HepG2 (cell line): ENCODE data around the gene EYA4. TPM values are rescaled to one million over a fixed set of nuclear protein-coding genes. Genes with fewer than 3 reads are reported as not detected.

Experiments
- ATAC-seq: fragments of 200-7000 bp; cut with Tn5 transposase; 3 replicates; pipeline ENCODE4 v1.9.1; 2020; ENCODE audit warnings: mild to moderate bottlenecking, moderate library complexity
- BruUV-seq: library from RNA; stranded (reverse); fragments of 400-500 nt; replicated peaks from 2 replicates; lab custom pipeline; 2021; lab: Mats Ljungman, UMichigan
- CTCF ChIA-PET: fragments of 300-600 bp; formaldehyde crosslinking; extraction: SDS; loops from one replicate; lab custom pipeline; 2021; ENCODE audit warnings: low total read pairs, inconsistent platforms, low intra/inter-chr PET ratio; lab: Yijun Ruan, JAX
- POLR2A ChIA-PET: fragments of 350-600 bp; sonication (Branson Sonifier 250); formaldehyde crosslinking; loops from one replicate; lab custom pipeline; 2020; ENCODE audit warnings: antibody characterized with exemption, inconsistent platforms; lab: Yijun Ruan, JAX
- DNase-seq: peaks from one replicate; pipeline ENCODE4 v3.0.0-alpha.2; 2015; ENCODE audit warnings: low spot score
- FAIRE-seq: peaks from 3 replicates; lab custom pipeline; 2011; peaks lifted over from hg19 to GRCh38; lab: Jason Lieb, UNC
- H2AFZ ChIP-seq: one replicate; pipeline ENCODE4 v1.6.1; 2011; ENCODE audit warnings: low read length, inconsistent platforms
- H3K27ac ChIP-seq: fragments of 300-600 bp; 3 replicates; pipeline ENCODE4 v1.8.0; 2011; ENCODE audit warnings: mixed run types, mild to moderate bottlenecking, mixed read lengths, low read length, inconsistent platforms; ENCODE audit not compliant: insufficient read depth; ENCODE audit errors: extremely low read length
- H3K27me3 ChIP-seq, 2 experiments: fragments of 200-600 bp in 1 of 2; 2 replicates in 1 of 2; 3 replicates in 1 of 2; pipeline versions ENCODE4 v1.6.0 to v1.8.0; 2011; ENCODE audit warnings: low read length in 2 of 2, mild to moderate bottlenecking in 2 of 2, moderate library complexity in 2 of 2, inconsistent platforms in 1 of 2; ENCODE audit not compliant: insufficient read depth in 2 of 2, control insufficient read depth in 1 of 2
- H3K36me3 ChIP-seq, 2 experiments: fragments of 200-600 bp in 1 of 2; replicated peaks in 1 of 2; 2 replicates in 1 of 2; 3 replicates in 1 of 2; pipeline versions ENCODE4 v1.5.1 to v1.8.0; 2011; ENCODE audit warnings: low read length in 2 of 2, inconsistent platforms in 1 of 2; ENCODE audit not compliant: insufficient read depth in 2 of 2, control insufficient read depth in 1 of 2
- H3K4me1 ChIP-seq: 2 replicates; pipeline ENCODE4 v1.5.1; 2012; ENCODE audit warnings: low read length, inconsistent platforms; ENCODE audit not compliant: insufficient read depth
- H3K4me2 ChIP-seq: 2 replicates; pipeline ENCODE4 v1.6.0; 2011; ENCODE audit warnings: low read depth, low read length, inconsistent platforms
- H3K4me3 ChIP-seq, 3 experiments: fragments of 200-600 bp in 1 of 3; sonication (generic), shearing (Covaris generic) in 1 of 3; replicated peaks in 1 of 3; 2 replicates each; pipeline ENCODE4 v1.5.1; 2011 to 2016; ENCODE audit warnings: low read length in 3 of 3, inconsistent platforms in 2 of 3, low read depth in 2 of 3, mild to moderate bottlenecking in 2 of 3, control low read depth in 1 of 3, mixed read lengths in 1 of 3; ENCODE audit not compliant: insufficient read depth in 1 of 3
- H3K79me2 ChIP-seq: one replicate; pipeline ENCODE4 v1.6.1; 2011; ENCODE audit warnings: low read length, inconsistent platforms; ENCODE audit not compliant: insufficient read depth
- H3K9ac ChIP-seq: 2 replicates; pipeline ENCODE4 v1.6.0; 2011; ENCODE audit warnings: mild to moderate bottlenecking, low read depth, low read length, inconsistent platforms; ENCODE audit not compliant: insufficient read depth
- H3K9me3 ChIP-seq: 2 replicates; pipeline ENCODE4 v1.5.1; 2012; ENCODE audit warnings: mild to moderate bottlenecking, low read length
- H4K20me1 ChIP-seq: 2 replicates; pipeline ENCODE4 v1.6.0; 2011; ENCODE audit warnings: inconsistent platforms, mild to moderate bottlenecking, low read length, moderate library complexity; ENCODE audit not compliant: insufficient read depth
- ARNT2 ChIP-seq: sonication (generic); formaldehyde crosslinking; IDR thresholded peaks from 2 replicates; pipeline ENCODE4 v1.8.0; 2022; ENCODE audit warnings: mild to moderate bottlenecking, low read depth, missing genetic modification reagents, moderate library complexity
- CCAR2 ChIP-seq: fragments of 200-400 bp; formaldehyde crosslinking; optimal IDR thresholded peaks from 2 replicates; pipeline ENCODE3; 2018; ENCODE audit warnings: low read depth, mild to moderate bottlenecking, low read length, moderate library complexity
- FOSL2 ChIP-seq: sonication (generic); formaldehyde crosslinking; IDR thresholded peaks from 2 replicates; pipeline ENCODE4 v1.4.0; 2020; ENCODE audit warnings: missing genetic modification reagents
- HMGXB4 ChIP-seq, 2 experiments: sonication (generic) in 1 of 2; formaldehyde crosslinking in 1 of 2; IDR thresholded peaks; 2 replicates each; pipeline versions ENCODE4 v1.4.0 to v1.6.1; 2018 to 2020; ENCODE audit warnings: missing genetic modification reagents in 2 of 2, borderline replicate concordance in 1 of 2, low read depth in 1 of 2, mild to moderate bottlenecking in 1 of 2, missing biosample characterization in 1 of 2
- HOXA7 ChIP-seq: sonication (generic); formaldehyde crosslinking; IDR thresholded peaks from 2 replicates; pipeline ENCODE4 v1.8.1; 2022; ENCODE audit warnings: mild to moderate bottlenecking, missing genetic modification reagents, moderate library complexity
- RELA ChIP-seq: sonication (generic); formaldehyde crosslinking; IDR thresholded peaks from 2 replicates; pipeline ENCODE4 v1.4.0; 2020; ENCODE audit warnings: missing genetic modification reagents
- ZFP90 ChIP-seq: sonication (generic); formaldehyde crosslinking; IDR thresholded peaks from 2 replicates; pipeline ENCODE4 v1.8.0; 2022; ENCODE audit warnings: missing genetic modification reagents, mild to moderate bottlenecking, inconsistent platforms, borderline replicate concordance
- ZNF687 ChIP-seq: sonication (generic); formaldehyde crosslinking; IDR thresholded peaks from 2 replicates; pipeline ENCODE4 v1.5.1; 2020; ENCODE audit warnings: mild to moderate bottlenecking, missing genetic modification reagents, moderate library complexity
- ZNF790 ChIP-seq: sonication (generic); formaldehyde crosslinking; IDR thresholded peaks from 2 replicates; pipeline ENCODE4 v1.8.0; 2022; ENCODE audit warnings: missing genetic modification reagents, mild to moderate bottlenecking, borderline replicate concordance
- WGBS: methylation state at CpG from one replicate; pipeline ENCODE4 v1.1.6; 2017; ENCODE audit warnings: low lambda C conversion rate; 5-methylcytosine and 5-hydroxymethylcytosine counted together
- in situ Hi-C: cut with HindIII; loops from 2 replicates; pipeline ENCODE4 v1.10.0; 2017; ENCODE audit warnings: low pct_unique_long_range_greater_than_20kb; ENCODE audit not compliant: extremely low pct_ligation_motif_present
- intact Hi-C: fragments of 100-400 bp; cut with micrococcal nuclease; formaldehyde crosslinking; loops from one replicate; pipeline ENCODE4 v1.10.0; 2022; ENCODE audit not compliant: unreplicated experiment
- polyA plus RNA-seq, 8 experiments: library from polyadenylated mRNA; depleted of rRNA in 3 of 8; stranded (reverse) in 7 of 8; unstranded in 1 of 8; fragments of >200 nt; fragmentation: Illumina TruSeq in 4 of 8; extraction: Trizol in 4 of 8; gene quantifications; 2 replicates each; pipeline versions ENCODE4 v1.2.1 to v1.2.3, GENCODE V29; 2011 to 2016; ENCODE audit warnings: low read depth in 4 of 8, missing spikeins in 1 of 8, mixed read lengths in 1 of 8; ENCODE audit not compliant: insufficient read depth in 1 of 8
- total RNA-seq, 5 experiments: library from RNA; depleted of rRNA; stranded (reverse); fragments of >200 nt; fragmentation: Illumina TruSeq; extraction: Trizol; gene quantifications; 2 replicates each; pipeline ENCODE4 v1.2.3, GENCODE V29; 2016; ENCODE audit warnings: low read depth in 1 of 5
- TF ChIP-seq, protein P1 (sequence below): sonication (generic); formaldehyde crosslinking; IDR thresholded peaks from 2 replicates; pipeline ENCODE4 v1.8.0; 2022; ENCODE audit warnings: low read depth, missing genetic modification reagents

EYA4 gene
- total and polyA plus RNA-seq, 2 of the 13 experiments (the other 11 are each of a cell fraction or from before 2014, with no cell fraction given) = not detected

- TF ChIP-seq CCAR2 = no peak
These were observed 4.3 kb downstream of the EYA4 start (continued) for GRCh38 chr6:133245422-133245903.

GRCh38 chr6:133247581-133247980 lies 6.4 kb downstream of the EYA4 start:
- TF ChIP-seq HOXA7 (CRISPR knock-in tag) = no peak
- TF ChIP-seq, protein P1, sequence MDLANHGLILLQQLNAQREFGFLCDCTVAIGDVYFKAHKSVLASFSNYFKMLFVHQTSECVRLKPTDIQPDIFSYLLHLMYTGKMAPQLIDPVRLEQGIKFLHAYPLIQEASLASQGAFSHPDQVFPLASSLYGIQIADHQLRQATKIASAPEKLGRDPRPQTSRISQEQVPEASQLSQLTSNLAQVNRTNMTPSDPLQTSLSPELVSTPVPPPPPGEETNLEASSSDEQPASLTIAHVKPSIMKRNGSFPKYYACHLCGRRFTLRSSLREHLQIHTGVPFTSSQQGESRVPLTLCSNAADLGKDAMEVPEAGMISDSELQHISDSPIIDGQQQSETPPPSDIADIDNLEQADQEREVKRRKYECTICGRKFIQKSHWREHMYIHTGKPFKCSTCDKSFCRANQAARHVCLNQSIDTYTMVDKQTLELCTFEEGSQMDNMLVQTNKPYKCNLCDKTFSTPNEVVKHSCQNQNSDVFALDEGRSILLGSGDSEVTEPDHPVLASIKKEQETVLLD = no peak
- no peak for TF ChIP-seq FOSL2 (CRISPR knock-in tag)
- no peak for TF ChIP-seq HMGXB4 (CRISPR knock-in tag; IDR thresholded peaks at IDR 0.05; ENCODE audit: borderline replicate concordance in 1 of 2, low read depth in 1 of 2)
- TF ChIP-seq ZNF790 (CRISPR knock-in tag) = no peak
- TF ChIP-seq ZFP90 = no peak
- TF ChIP-seq ZNF687 = no peak
- no peak for TF ChIP-seq ARNT2 (CRISPR knock-in tag)
- TF ChIP-seq RELA (CRISPR knock-in tag) = no peak
- in situ Hi-C loops (no loop called here), intact Hi-C loops (no loop called here)
- Histone ChIP-seq H3K27ac (no peak overlapping the region), H2AFZ (no peak overlapping the region), H4K20me1 (no peaks in the 10 kb centered on the region), H3K27me3 (peaks cover 0 to 16% of the 10 kb centered on the region in 2 experiments; a peak in 4 of 5 replicates), H3K4me3 (no peak overlapping the region), H3K79me2 (no peaks in the 10 kb centered on the region), H3K4me1 (no peaks in the 10 kb centered on the region), H3K9me3 (no peaks in the 10 kb centered on the region), H3K9ac (no peak overlapping the region), H3K4me2 (no peak overlapping the region), H3K36me3 (no peaks in the 10 kb centered on the region)
- BruUV-seq = no TSS peak
- ChIA-PET CTCF (no interaction called here), POLR2A (no interaction called here)
- 39% methylated on average over 5 of the region's 5 CpGs for WGBS
- ATAC-seq = no peak
- FAIRE-seq = no peak
- DNase-seq = no peak
